BJ (cell line): ENCODE measurements around the gene CELF2. TPM values are rescaled to one million over a fixed set of nuclear protein-coding genes. Genes with fewer than 3 reads are reported as not detected.
A peak's percentile ranks its signal among the peaks of the same experiment; 100 is the strongest.

Source experiments
- CTCF ChIA-PET: fragments of 350-600 bp; formaldehyde crosslinking; extraction: SDS; loops from one replicate; lab custom pipeline; 2021; ENCODE audit warnings: antibody characterized with exemption, inconsistent platforms; lab: Yijun Ruan, JAX
- POLR2A ChIA-PET: fragments of 300-600 bp; sonication (Branson Sonifier 250); formaldehyde crosslinking; extraction: SDS; loops from one replicate; lab custom pipeline; 2021; ENCODE audit warnings: antibody characterized with exemption; lab: Charles Lee
- DNase-seq: peaks from one replicate; pipeline ENCODE4 v3.0.0-alpha.2; 2011; ENCODE audit warnings: low read depth
- H3K27me3 ChIP-seq: 2 replicates; pipeline ENCODE4 v1.6.0; 2011; ENCODE audit warnings: low read length; ENCODE audit not compliant: control insufficient read depth, insufficient read depth
- H3K36me3 ChIP-seq: 2 replicates; pipeline ENCODE4 v1.5.1; 2011; ENCODE audit warnings: low read length; ENCODE audit not compliant: control insufficient read depth, insufficient read depth
- H3K4me3 ChIP-seq: 2 replicates; pipeline ENCODE4 v1.5.1; 2011; ENCODE audit warnings: low read depth, mild to moderate bottlenecking, control low read depth, low read length
- CTCF ChIP-seq: IDR thresholded peaks from 2 replicates; pipeline ENCODE4 v1.5.1; 2011; ENCODE audit warnings: low read depth, mild to moderate bottlenecking, control low read depth, inconsistent platforms, low read length, moderate library complexity; ENCODE audit not compliant: insufficient read depth
- polyA plus RNA-seq: library from polyadenylated mRNA; depleted of rRNA; stranded (reverse); fragments of >200 nt; gene quantifications from 2 replicates; pipeline ENCODE4 v1.2.3, GENCODE V29; 2011

CELF2 gene
- polyA plus RNA-seq, 1 experiment = 8.8 TPM

GRCh38 chr10:11328264-11329061, 310.8 kb downstream of the CELF2 start:
- no peak overlapping the region for H3K4me3 ChIP-seq
- no peaks in the 10 kb centered on the region for H3K27me3 ChIP-seq
- no peaks in the 10 kb centered on the region for H3K36me3 ChIP-seq
- DNase-seq = no peak
- ChIA-PET CTCF (interaction anchor here (1.0 kb wide), 1 partner anchor 13 kb away, joined by 3 read pairs; no protein-coding TSS in a partner anchor), POLR2A (no interaction called here)
- TF ChIP-seq CTCF = no peak

- H3K4me3 ChIP-seq = no peak overlapping the region
- no peak for TF ChIP-seq CTCF
- no peaks in the 10 kb centered on the region for H3K36me3 ChIP-seq
- H3K27me3 ChIP-seq = no peaks in the 10 kb centered on the region
- CTCF ChIA-PET = no interaction called here
- POLR2A ChIA-PET = interaction anchor here (1.2 kb wide), 1 partner anchor 12 kb away, joined by 4 read pairs; no protein-coding TSS in a partner anchor
- DNase-seq = no peak
Measured at GRCh38 chr10:11329062-11329673, 311.5 kb downstream of the CELF2 start.

- CTCF ChIA-PET = no interaction called here
- no peaks in the 10 kb centered on the region for H3K36me3 ChIP-seq
- H3K4me3 ChIP-seq = no peak overlapping the region
- POLR2A ChIA-PET = interaction anchor here (1.2 kb wide), 1 partner anchor 14 kb away, joined by 4 read pairs; no protein-coding TSS in a partner anchor
- no peak for TF ChIP-seq CTCF
- peak; percentile 21 for DNase-seq
- no peaks in the 10 kb centered on the region for H3K27me3 ChIP-seq
Measured at GRCh38 chr10:11330383-11331045, 312.8 kb downstream of the CELF2 start.

- POLR2A ChIA-PET = no interaction called here
- DNase-seq = no peak
- H3K4me3 ChIP-seq = no peak overlapping the region
- TF ChIP-seq CTCF = no peak
- H3K27me3 ChIP-seq = no peaks in the 10 kb centered on the region
- CTCF ChIA-PET = no interaction called here
- H3K36me3 ChIP-seq = no peaks in the 10 kb centered on the region
Measured at GRCh38 chr10:11331046-11331577, 313.4 kb downstream of the CELF2 start.

- TF ChIP-seq CTCF = no peak
- no peak for DNase-seq
- H3K36me3 ChIP-seq = no peaks in the 10 kb centered on the region
- no peak overlapping the region for H3K4me3 ChIP-seq
- POLR2A ChIA-PET = no interaction called here
- CTCF ChIA-PET = no interaction called here
- H3K27me3 ChIP-seq = no peaks in the 10 kb centered on the region
Measured at GRCh38 chr10:11331726-11332125, 314.1 kb downstream of the CELF2 start.
